GM19043 (cell line): Measurements from ENCODE around the gene PLXDC2.

Source experiments
- ATAC-seq: cut with Tn5 transposase; IDR thresholded peaks from one replicate; pipeline ENCODE4 v1.9.1; 2021; ENCODE audit warnings: low read depth; ENCODE audit not compliant: unreplicated experiment

Gene PLXDC2

DNA sequence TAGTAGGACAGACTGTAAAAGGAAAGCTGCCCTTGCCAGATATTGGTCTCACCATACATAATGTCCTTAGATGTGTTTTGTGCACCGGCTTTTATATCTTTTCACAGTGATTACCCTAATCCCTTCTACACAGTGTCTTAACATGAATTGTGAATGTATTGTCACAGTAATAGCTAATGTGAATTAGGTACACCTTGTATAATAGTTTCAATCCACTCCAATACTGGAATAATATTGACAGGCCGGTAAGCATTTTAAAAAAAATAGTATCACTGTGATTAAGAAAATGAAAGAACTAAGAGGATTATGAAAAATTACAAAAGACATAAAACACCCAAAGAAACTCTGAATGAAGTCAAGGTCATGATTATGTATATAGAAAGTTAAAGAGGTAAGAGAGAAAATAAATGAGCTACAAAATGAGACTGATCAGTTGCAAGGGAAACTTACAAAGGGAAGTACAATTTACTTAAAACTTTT lies 420.9 kb downstream of the PLXDC2 start:
- ATAC-seq = no peak

DNA sequence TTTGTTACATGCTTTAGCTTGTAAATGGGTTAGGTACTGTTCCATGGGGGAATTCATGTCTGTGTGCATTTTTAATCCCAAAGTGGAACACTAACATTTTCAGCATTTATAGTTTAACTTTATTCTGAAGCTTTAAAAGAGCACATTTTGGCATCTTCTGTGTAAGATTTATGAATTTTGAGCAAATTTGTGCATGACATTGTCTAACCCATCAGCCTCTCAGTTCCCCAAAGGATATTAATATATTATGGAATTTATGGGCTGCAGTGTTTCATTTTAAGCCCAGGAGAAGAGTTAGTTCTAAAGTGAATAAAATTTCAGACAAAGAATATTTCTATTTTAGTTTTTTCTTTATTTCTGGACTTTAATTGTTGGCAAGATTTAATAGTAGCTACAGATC lies 421.4 kb downstream of the PLXDC2 start:
- no peak for ATAC-seq

DNA sequence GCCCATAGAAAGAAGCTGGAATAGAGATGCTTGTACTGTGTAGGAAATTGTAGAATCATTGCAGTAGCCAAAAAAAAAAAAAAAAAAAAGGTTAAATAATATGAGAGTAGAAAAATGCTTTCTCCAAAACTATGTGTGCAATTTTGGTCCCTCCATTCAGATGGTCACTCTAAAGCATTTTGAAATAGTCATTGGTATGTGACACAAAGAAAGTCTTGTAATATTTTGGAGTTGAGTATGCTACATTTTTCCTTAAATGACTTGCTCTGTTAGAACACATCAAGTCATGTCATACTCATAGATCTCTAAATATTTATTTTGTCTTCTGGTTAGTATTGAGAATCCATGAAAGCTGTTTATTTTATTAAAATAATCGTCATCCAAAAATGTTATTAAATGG lies 424.4 kb downstream of the PLXDC2 start:
- ATAC-seq = no peak

DNA sequence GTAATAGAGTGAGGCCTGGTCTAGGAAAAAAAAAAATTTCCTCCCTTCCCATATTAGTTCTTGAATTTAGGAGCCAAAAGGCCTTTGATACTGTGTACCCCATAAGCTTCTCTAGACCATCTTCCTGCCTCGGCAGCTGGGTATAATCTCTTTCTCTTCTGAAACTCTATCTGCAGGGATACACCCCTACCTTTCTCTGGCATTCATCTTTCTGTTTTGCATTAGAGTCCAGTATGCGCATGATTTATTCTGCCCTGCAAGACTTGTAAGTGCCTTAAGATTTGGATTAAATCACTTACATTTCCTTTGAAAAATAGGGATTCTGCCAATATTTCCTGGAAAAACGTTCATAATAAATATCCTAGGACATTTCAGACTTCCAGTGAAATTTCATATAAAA lies 431.2 kb downstream of the PLXDC2 start:
- no peak for ATAC-seq

DNA sequence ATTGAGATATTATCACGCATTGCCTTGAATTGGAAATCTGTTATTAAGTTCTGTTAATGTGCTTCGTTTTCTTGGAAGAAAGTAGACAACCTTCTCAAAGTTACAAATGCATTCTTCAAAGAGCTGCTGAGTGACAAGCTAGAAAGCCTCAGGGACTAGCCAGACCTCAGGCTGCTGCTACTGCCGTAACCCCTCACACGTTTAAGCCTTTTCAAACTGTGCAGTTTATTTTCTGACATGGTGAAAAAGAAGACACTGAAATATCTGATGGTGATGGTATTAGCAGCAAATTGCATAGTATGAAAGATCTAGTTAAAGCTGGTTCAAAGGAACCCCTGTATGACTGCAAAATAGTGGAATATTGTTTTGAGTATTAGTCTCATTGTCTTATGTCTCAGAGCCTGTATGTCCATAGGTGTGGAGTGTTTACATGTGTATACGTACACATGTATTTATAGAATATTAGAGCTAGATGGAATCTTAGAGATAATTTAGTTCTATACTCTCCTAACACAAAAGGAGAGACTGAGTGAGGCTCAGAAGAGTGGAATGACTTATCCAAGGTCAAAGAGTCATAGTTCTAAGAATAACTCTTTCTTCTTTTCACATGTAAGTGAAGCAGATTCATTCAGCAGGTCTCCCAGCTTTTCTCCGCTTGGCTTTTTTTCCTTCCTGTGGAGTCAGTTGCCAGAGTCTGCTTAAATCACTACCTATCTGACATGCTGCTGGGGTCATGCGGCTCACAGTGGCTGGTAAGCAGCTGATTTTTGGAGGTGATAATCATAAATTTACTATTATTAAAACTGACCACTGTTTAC lies 431.9 kb downstream of the PLXDC2 start:
- ATAC-seq = no peak

DNA sequence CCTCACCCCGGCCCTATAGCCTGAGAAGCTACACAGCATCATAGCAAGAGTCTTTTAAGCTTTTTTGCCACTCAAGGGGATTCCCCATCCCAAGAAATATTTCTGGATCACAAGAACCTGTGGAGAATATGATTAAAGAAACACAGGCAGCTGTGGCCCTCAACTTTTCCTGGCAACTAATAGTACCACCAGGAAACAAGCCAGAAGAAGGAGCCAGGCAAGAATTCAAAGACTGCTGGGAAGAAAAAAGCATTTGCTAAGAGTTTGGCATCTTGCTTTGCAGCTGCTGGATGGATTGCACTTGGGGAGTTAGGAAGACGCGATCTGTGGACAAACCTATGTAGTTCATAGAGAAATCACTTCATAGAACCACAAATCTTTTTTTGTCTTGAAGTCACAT lies 437.8 kb downstream of the PLXDC2 start:
- ATAC-seq = no peak

DNA sequence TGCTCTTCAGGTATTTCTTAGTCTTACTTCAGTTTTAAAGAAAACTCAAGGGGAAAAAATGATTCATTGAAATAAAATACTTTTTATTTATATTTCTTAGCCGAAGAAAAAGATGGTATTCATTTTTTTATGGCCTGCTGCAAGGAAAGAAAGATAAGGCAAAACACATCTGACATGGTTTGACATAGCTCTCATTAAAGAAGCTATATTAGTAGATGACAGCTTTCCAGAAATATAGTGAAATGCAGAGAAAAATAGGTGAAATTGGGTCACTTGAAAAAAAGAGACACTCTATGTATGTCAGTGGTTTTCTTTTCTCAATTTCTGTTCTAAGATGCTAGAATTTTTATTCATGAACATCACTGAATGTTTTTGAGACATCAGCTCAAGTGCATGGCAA lies 438.3 kb downstream of the PLXDC2 start:
- no peak for ATAC-seq

DNA sequence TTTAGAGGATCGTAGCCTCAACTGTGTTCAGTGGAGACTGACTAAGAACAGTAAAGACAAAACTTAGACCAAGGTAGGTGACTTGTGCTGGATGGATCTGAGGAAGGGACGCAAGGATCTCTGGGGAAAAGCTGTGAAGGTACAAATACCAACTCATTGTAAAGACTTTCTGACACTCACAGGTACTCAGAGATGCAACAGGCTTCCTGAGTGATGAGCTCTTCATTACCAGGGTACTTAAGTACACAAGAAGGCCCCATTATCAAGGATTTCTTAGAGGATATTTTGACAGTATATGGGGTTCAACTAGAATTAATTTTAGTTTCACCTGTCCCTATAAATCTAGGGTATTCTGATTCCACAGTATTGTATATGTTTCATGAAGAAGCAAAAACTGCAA lies 440.7 kb downstream of the PLXDC2 start:
- ATAC-seq = no peak

DNA sequence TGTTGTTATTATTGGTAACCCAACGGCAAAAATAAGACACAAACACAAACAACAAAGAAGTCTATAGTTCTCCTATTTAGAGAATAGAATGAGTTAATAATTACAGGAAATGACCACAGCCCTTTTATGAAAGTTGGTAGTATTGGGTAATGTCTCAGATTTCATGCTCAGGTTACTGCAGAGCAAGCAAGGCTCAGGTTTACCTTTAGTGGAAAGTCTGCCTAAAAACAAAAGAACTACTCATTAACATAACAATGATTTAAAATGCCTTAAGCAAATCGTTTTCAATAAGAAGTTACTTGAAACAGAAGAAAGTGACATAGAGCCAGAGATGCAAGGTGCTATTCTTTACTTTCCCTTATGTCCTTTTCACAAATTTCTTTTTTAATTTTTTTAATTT lies 441.2 kb downstream of the PLXDC2 start:
- no peak for ATAC-seq

DNA sequence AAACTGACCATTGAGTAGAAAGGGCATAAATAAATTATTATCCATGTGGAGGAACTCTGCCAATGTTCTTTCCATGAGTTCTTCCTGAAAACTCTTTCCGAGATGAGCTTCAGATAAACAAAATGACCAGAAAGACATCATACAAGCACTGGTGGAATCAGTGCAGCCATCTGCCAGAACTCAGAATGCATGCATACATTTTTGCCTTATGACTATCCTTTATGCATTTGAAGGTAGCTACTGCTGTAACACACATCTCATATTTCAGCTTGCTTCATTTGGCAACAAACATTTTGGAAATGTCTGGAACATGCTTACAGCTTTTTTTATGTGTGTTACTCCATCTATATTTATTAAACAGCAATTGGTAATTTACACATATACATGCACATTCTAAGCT lies 448.9 kb downstream of the PLXDC2 start:
- ATAC-seq = no peak

DNA sequence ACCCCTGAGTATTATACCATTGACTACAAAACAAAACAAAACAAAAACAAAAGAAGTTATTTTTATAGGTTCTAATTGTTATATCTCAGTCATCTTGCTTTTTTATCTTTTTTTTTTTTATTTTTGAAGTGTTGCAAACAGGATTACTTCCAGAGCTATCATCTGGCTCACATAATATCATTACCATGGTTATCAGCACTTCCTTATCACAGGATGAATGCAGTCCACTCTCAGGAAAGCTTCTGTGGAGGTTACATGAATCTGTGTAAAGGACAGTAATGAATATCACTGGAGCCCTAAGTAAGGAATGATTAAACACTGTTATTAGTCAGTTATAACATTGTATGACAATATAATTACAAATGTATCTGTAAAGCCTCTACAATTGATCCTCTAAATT lies 451.5 kb downstream of the PLXDC2 start:
- no peak for ATAC-seq

DNA sequence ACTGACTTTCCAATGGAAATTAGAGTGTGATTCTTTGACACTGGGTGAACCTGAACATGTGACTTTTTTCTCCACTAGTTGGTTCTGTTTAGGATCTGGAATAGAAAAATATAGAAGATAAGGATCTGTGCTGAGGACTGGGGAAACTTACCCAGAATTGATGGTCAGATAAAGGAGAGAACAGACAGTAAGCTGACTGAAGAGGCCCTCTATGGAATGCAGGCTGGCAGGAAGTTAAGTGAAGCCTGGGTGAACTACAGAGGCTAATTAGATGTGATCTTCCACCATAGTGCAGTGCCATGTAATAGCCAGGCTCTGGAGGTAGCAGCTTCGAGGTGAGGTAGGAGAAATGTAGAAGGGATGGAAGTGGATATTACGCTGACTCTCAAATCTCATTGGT lies 455.3 kb downstream of the PLXDC2 start:
- ATAC-seq = no peak

DNA sequence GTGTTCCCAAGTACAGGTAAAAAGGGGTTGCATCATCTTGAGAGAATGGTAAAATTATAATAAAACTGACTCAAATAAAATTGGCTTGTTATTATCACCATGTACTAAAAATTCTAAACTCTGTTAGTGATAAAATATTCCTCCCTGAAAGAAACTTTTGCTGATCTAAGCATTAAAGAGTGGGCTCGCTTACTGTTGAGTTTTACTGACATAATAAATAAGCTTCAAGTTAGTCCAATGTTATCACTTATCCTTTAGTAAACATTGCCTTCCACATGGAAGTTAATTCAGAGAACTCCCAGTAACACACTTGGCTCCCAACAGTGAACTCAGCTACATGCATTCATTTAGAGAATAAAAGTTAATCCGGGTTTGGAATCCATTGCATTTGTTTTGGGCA lies 456.4 kb downstream of the PLXDC2 start:
- ATAC-seq = no peak

DNA sequence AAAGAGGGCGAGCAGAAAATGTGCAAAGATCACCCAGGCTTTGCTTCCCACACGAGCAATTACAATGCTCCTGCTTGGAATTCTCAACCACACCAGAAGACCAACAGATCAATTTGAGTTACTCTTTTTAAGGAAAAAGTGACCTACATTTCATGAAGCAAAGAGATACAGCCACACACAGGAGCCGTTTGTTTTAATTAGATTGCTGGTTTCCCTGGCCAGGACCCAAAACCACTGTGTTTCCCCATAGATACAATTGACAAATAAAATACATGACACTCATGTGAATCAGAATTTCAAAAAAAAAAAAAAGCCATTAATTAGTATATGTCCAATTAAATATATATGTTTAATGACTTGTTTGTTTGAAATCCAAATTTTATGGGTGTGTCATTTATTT lies 458.3 kb downstream of the PLXDC2 start:
- ATAC-seq = no peak

DNA sequence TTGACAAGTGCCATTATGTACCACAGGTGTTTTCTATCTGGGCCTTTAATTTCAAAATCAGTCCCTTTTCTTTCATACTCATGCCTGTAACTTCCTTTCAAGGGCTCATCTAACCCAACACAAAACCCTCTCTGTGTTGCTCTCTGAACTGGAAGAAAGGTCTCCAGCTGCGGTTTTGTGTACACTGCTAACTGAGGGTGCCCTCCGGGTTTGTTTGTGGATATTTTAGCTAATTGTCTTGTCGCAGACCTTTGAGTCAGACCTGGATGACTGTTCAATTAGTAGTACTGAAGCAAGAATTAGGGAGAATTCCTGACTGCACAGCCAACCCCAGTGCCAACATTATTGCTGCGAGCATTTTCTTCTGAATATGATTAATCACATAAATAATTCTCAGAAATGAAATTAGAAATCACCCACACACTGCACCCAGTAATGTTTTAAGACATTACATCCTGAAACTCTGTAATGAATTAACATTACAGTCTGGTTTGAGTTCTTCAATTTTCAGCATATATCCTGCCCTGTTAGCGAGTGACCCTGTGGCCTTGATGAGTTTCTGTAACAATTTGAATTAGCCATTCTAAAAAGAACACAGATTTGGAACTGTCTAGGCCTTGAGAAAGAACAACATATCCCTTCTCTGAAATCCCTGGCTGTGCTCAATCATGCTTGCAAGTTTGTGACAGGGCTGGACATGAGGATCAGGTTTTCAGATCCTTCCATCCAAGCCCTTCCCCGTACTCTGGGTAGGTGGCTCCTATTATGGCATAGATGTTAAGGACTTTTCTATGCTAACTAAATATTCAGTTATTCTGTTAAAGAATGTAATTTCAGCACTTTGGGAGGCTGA lies 460.1 kb downstream of the PLXDC2 start:
- no peak for ATAC-seq

DNA sequence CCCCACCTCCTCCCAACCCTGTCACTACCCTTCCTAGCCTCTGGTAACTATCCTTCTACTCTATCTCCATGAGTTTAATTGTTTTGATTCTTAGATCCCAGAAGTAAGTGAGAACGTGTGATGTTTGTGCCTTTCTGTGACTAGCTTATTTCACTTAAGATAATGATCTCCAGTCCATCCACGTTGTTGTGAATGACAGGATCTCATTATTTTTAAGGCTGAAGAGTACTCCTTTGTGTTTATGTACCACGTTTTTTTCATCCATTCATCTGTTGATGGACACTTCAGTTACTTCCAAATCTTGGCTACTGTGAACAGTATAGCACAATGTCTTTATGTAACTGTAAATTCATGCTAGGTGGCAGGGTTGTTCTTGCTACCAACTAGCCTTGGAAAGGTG lies 461.6 kb downstream of the PLXDC2 start:
- ATAC-seq = no peak

DNA sequence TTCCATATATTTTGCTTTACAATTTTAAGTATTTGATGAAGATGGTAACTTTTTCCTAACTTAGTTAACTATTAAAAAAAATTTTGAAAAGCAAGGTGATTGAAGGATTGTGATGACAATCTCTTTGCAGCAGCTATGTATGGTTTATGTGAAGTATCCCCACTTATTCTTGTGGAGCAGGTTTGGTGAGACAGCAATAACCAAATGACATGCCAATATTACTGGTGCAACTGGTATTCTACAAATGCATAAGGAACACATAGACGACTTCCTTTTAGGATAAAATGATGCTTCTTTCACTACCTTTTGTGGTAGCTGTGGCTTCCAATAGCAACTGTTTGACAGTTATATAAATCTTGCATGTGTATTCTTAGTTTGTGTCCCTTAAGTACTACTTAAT lies 465.3 kb downstream of the PLXDC2 start:
- no peak for ATAC-seq

DNA sequence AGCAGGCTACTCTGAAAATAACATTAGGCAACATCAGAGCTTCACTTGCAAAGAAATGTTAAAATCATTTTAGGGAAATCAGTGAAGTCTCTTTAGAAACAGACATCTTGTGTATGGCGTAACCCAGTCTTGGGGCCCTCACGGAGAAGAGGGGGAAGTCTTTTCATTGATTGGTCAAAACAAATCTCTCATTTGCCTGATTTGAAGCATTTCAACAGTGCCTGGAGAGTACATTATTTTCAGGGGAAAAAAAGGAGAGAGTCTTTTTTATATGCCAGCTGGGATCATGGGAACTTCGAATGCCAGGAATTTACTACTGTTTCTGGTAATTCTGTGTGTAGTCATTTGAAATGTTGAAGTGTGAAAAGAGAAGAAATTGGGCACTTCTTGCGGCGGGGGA lies 471.4 kb downstream of the PLXDC2 start:
- no peak for ATAC-seq

DNA sequence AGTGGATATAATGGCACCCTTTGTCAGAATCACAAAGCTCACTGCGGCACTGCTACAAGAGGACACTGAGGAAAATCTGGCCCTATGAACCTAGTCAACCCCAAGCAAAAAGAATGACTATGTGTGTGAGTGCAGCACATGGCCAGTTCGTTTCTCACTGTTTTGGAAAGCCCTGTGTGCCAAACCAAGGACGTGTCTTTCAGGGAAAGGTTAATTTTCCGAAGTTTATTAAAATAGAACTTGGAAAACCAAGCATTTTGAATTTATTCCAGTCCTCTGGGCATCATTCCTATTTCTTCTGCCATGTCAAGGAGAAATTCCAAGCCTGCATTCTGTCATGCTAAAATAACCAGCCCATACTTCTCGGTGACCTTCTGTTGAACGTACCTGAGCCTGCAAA lies 471.8 kb downstream of the PLXDC2 start:
- no peak for ATAC-seq

DNA sequence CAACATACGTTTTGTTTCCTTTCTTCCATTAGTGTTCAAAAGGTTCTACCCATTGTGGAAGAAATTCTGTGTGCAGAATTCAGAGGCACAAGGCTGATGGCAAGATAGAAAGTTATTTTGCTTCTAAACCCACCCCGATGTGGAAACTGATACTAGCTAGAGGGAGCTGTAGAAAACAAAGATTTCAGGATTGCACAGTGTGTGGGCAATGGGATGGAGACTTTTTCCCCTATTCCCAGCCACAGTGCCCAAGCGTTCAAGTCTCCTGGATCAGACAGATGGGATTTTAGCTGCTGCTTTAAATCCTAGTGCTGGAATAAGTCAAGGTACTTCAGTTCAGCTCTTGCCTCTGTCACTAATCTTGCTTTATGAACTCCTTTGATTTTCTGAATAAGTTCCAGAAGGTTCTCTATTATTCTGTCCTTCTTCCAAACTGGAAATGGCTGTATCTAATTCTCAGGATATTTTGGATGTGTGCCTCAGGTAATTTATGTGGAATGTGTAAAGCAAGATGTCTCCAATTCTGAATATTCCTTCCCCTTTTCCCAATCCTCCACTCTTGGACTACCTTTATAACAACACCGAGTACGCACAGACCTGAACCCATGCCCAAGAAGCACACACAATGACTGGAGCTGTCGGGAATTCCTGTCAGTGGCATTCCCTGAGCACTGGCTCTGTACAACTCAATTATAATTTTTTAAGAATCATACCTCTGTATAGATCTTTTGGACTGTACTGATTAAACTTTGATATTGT lies 473.0 kb downstream of the PLXDC2 start:
- no peak for ATAC-seq

DNA sequence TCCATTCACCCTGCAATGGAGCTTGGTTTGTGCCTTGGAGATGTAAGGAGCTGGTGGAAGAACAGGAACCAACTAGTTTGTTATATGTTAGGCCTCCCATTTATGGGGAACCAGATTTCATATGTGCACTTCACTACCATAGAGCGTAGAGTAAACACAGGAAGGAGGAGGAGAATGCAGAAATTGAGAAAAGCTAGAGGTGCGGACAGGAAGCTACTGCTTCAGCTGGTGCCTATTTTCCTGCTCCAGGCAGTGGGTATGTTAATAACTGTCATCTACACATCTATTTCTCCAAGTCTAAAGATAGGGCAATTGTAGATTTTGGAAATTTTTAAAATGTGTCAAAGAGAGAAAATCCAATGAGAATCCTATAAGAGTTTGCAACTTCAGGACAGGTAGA lies 482.2 kb downstream of the PLXDC2 start:
- ATAC-seq = no peak
